Omental fat pad (tissue), 4 donors: ENCODE results near the gene CIC. TPM values are rescaled to one million over a fixed set of nuclear protein-coding genes. Genes with fewer than 3 reads are reported as not detected.
A peak's percentile ranks its signal among the peaks of the same experiment; 100 is the strongest.

Source experiments
- ATAC-seq: fragments of 150-250 bp; one replicate; pipeline ENCODE4 v1.9.1; 2016; ENCODE audit warnings: mild to moderate bottlenecking, moderate library complexity; ENCODE audit not compliant: low FRiP score
- DNase-seq: peaks from one replicate; pipeline ENCODE4 v3.0.0-alpha.2; 2019; ENCODE audit warnings: low spot score
- CTCF ChIP-seq, 3 donors: fragments of 450-650 bp; IDR thresholded peaks; one replicate each; pipeline ENCODE4 v1.5.1; 2016 to 2017; ENCODE audit warnings: antibody characterized with exemption in 3 of 3, mild to moderate bottlenecking in 3 of 3, moderate library complexity in 2 of 3
- total RNA-seq, 4 donors: library from RNA; depleted of rRNA; stranded (reverse); fragments of >200 nt; gene quantifications; one replicate each; pipeline ENCODE4 v1.1.0, GENCODE V29; 2016

CIC gene
- total RNA-seq, 4 donors from 2014 or later: 15.7 to 26.3 (median 21.0) TPM

- ATAC-seq: no peak
- no peak for TF ChIP-seq CTCF (IDR thresholded peaks at IDR 0.05)
These were observed 12.2 kb downstream of the CIC start for GRCh38 chr19:42281146-42281826.

GRCh38 chr19:42281827-42282762 is 13.0 kb downstream of the CIC start:
- DNase-seq: no peak
- no peak for ATAC-seq
- TF ChIP-seq CTCF (IDR thresholded peaks at IDR 0.05): no peak

More at GRCh38 chr19:42281146-42281826, 12.2 kb downstream of the CIC start:
- DNase-seq: no peak

GRCh38 chr19:42282819-42283187 is 13.8 kb downstream of the CIC start:
- no peak for TF ChIP-seq CTCF (IDR thresholded peaks at IDR 0.05)
- ATAC-seq (no peak), DNase-seq (no peak)

GRCh38 chr19:42283188-42284065 is 14.4 kb downstream of the CIC start:
- DNase-seq (peak; percentile 93), ATAC-seq (peak; percentile 70)
- TF ChIP-seq CTCF (IDR thresholded peaks at IDR 0.05): no peak

- TF ChIP-seq CTCF (IDR thresholded peaks at IDR 0.05): no peak
- ATAC-seq: peak; percentile 39
- DNase-seq: no peak
These were observed 15.0 kb downstream of the CIC start for GRCh38 chr19:42284066-42284501.

GRCh38 chr19:42284591-42285341 is 15.7 kb downstream of the CIC start:
- no peak for DNase-seq

More at GRCh38 chr19:42284591-42285341, 15.7 kb downstream of the CIC start:
- no peak for ATAC-seq
- no peak for TF ChIP-seq CTCF (IDR thresholded peaks at IDR 0.05)
